HL-60 (cell line): Measurements from ENCODE around the gene IRAK2.
A peak's percentile ranks its signal among the peaks of the same experiment; 100 is the strongest.

ENCODE experiments used
- CTCF ChIP-seq: IDR thresholded peaks from one replicate; pipeline ENCODE4 v1.5.1; 2011; ENCODE audit warnings: low read length, control low read depth, inconsistent platforms; ENCODE audit not compliant: insufficient read depth
- GABPA ChIP-seq: IDR thresholded peaks from 2 replicates; pipeline ENCODE4 v1.6.1; 2012; ENCODE audit warnings: low read depth
- POLR2AphosphoS5 ChIP-seq: IDR thresholded peaks from 2 replicates; pipeline ENCODE4 v1.6.1; 2012; ENCODE audit warnings: low read depth
- SPI1 ChIP-seq: IDR thresholded peaks from 2 replicates; pipeline ENCODE4 v1.6.1; 2012; ENCODE audit warnings: low read depth, mild to moderate bottlenecking, borderline replicate concordance
- TF ChIP-seq, protein P1 (sequence below): IDR thresholded peaks from 2 replicates; pipeline ENCODE4 v1.6.1; 2012; ENCODE audit warnings: low read depth; ENCODE audit not compliant: insufficient replicate concordance

DNA sequence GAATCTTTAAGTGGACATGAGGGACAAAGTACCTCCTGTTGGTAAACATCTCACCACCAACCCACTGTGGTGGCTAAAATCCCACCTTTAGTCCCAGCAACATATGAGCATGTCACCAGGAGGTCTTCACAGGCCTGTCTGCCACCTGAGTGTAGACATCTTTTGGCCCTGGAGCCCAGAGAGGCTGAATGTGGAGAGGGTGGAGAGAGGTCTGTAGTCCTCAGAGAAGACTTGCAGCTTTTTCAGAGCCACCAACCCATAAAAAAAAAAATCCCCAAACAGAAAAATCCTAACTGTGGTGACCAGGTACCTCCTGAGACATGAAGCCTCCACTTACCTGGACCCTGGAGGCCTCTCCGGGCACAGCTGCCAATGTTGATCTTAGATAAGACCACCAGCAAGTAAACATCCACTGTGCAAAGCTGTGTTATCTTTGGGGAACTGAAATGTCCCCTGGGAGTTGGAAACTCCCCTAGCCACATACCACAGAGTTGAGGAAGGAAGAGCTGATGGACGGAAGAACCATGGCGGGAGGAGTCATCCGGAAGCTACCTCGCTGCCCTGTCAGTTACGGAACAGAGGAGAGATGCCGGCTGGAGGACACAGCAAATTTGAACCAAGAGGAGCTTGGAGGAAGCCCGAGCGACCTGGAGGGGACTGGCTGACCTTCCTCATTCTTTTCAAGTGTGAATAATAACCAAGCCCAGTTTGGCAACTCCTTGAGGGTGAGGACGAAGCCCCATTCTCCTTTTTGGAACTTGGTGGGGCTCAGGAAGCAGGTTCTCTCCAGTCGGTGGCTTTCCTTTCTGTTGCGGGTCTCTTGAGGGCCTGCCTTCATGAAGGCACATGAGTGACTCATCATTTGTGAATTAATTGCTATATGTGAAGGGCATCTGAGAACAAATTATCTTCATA lies 128.0 kb downstream of the IRAK2 start, which contains the start of gene GHRL:
- TF ChIP-seq CTCF: no peak
- TF ChIP-seq GABPA: no peak
- TF ChIP-seq POLR2AphosphoS5: peak; percentile 94
- TF ChIP-seq, protein P1, sequence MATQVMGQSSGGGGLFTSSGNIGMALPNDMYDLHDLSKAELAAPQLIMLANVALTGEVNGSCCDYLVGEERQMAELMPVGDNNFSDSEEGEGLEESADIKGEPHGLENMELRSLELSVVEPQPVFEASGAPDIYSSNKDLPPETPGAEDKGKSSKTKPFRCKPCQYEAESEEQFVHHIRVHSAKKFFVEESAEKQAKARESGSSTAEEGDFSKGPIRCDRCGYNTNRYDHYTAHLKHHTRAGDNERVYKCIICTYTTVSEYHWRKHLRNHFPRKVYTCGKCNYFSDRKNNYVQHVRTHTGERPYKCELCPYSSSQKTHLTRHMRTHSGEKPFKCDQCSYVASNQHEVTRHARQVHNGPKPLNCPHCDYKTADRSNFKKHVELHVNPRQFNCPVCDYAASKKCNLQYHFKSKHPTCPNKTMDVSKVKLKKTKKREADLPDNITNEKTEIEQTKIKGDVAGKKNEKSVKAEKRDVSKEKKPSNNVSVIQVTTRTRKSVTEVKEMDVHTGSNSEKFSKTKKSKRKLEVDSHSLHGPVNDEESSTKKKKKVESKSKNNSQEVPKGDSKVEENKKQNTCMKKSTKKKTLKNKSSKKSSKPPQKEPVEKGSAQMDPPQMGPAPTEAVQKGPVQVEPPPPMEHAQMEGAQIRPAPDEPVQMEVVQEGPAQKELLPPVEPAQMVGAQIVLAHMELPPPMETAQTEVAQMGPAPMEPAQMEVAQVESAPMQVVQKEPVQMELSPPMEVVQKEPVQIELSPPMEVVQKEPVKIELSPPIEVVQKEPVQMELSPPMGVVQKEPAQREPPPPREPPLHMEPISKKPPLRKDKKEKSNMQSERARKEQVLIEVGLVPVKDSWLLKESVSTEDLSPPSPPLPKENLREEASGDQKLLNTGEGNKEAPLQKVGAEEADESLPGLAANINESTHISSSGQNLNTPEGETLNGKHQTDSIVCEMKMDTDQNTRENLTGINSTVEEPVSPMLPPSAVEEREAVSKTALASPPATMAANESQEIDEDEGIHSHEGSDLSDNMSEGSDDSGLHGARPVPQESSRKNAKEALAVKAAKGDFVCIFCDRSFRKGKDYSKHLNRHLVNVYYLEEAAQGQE: peak; percentile 52
- TF ChIP-seq SPI1: peak; percentile 85
